GM23338 (cell line): ENCODE results near the gene TMEM63C. TPM values are rescaled to one million over a fixed set of nuclear protein-coding genes. Genes with fewer than 3 reads are reported as not detected.

Source experiments
- CREB1 ChIP-seq: fragments of 250-450 bp; sonication (Bioruptor Pico); IDR thresholded peaks from 2 replicates; pipeline ENCODE4 v1.5.0; 2020; ENCODE audit warnings: low read depth, mild to moderate bottlenecking, moderate library complexity
- EZH2 ChIP-seq: fragments of 200-600 bp; sonication (generic); IDR thresholded peaks from one replicate; pipeline ENCODE4 v1.8.0; 2017; ENCODE audit warnings: antibody characterized with exemption, mild to moderate bottlenecking, low read depth; ENCODE audit not compliant: unreplicated experiment
- JUNB ChIP-seq: IDR thresholded peaks from one replicate; pipeline ENCODE4 v1.6.1; 2016; ENCODE audit warnings: antibody characterized with exemption; ENCODE audit not compliant: unreplicated experiment
- NANOG ChIP-seq: IDR thresholded peaks from 2 replicates; pipeline ENCODE4 v1.6.1; 2016; ENCODE audit warnings: antibody characterized with exemption, borderline replicate concordance
- POLR2AphosphoS5 ChIP-seq: IDR thresholded peaks from 2 replicates; pipeline ENCODE4 v1.6.1; 2016; ENCODE audit warnings: antibody characterized with exemption, low read depth
- STAT1 ChIP-seq: IDR thresholded peaks from one replicate; pipeline ENCODE4 v1.6.1; 2016; ENCODE audit warnings: antibody characterized with exemption; ENCODE audit not compliant: unreplicated experiment
- ZNF114 ChIP-seq: fragments of 250-450 bp; sonication (Bioruptor Pico); IDR thresholded peaks from 2 replicates; pipeline ENCODE4 v1.5.0; 2020; ENCODE audit warnings: mild to moderate bottlenecking, moderate library complexity
- polyA plus RNA-seq: library from polyadenylated mRNA; unstranded; fragments of >200 nt; fragmentation: Nextera tagmentation; extraction: Ambion mirVana; gene quantifications from 2 replicates; pipeline ENCODE4 v1.2.1, GENCODE V29; 2016
- total RNA-seq: library from RNA; depleted of rRNA; stranded (reverse); fragments of >200 nt; shearing (Covaris generic); gene quantifications from 2 replicates; pipeline ENCODE4 v1.2.3, GENCODE V29; 2014
- TF ChIP-seq, protein P1 (sequence below): fragments of 250-450 bp; sonication (Bioruptor Pico); IDR thresholded peaks from 2 replicates; pipeline ENCODE4 v1.5.0; 2020; ENCODE audit warnings: mild to moderate bottlenecking, moderate library complexity
- TF ChIP-seq, protein P2 (sequence below): IDR thresholded peaks from one replicate; pipeline ENCODE4 v1.6.1; 2018; ENCODE audit warnings: antibody characterized with exemption; ENCODE audit not compliant: unreplicated experiment

Gene TMEM63C
- total and polyA plus RNA-seq, 2 experiments from 2014 or later = 2.1 to 6.3 TPM

DNA sequence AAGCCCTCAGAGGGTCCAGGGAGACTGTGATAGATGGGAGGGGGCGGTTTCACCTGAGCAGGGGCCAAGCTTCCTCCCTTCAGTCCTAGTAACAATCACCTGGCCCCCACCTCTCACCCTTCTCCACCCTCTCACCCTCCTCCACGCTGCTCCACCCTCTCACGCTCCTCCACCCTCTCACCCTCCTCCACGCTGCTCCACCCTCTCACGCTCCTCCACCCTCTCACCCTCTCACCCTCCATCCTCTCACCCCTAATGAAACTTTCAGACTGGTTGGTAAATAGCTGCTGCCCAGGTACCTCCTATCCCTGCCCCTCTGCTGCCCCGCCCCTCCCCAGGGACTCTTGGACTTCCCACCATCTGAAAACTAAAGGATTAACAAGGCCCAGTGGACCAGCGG is 55.2 kb downstream of the TMEM63C start (continued):
- TF ChIP-seq, protein P1, sequence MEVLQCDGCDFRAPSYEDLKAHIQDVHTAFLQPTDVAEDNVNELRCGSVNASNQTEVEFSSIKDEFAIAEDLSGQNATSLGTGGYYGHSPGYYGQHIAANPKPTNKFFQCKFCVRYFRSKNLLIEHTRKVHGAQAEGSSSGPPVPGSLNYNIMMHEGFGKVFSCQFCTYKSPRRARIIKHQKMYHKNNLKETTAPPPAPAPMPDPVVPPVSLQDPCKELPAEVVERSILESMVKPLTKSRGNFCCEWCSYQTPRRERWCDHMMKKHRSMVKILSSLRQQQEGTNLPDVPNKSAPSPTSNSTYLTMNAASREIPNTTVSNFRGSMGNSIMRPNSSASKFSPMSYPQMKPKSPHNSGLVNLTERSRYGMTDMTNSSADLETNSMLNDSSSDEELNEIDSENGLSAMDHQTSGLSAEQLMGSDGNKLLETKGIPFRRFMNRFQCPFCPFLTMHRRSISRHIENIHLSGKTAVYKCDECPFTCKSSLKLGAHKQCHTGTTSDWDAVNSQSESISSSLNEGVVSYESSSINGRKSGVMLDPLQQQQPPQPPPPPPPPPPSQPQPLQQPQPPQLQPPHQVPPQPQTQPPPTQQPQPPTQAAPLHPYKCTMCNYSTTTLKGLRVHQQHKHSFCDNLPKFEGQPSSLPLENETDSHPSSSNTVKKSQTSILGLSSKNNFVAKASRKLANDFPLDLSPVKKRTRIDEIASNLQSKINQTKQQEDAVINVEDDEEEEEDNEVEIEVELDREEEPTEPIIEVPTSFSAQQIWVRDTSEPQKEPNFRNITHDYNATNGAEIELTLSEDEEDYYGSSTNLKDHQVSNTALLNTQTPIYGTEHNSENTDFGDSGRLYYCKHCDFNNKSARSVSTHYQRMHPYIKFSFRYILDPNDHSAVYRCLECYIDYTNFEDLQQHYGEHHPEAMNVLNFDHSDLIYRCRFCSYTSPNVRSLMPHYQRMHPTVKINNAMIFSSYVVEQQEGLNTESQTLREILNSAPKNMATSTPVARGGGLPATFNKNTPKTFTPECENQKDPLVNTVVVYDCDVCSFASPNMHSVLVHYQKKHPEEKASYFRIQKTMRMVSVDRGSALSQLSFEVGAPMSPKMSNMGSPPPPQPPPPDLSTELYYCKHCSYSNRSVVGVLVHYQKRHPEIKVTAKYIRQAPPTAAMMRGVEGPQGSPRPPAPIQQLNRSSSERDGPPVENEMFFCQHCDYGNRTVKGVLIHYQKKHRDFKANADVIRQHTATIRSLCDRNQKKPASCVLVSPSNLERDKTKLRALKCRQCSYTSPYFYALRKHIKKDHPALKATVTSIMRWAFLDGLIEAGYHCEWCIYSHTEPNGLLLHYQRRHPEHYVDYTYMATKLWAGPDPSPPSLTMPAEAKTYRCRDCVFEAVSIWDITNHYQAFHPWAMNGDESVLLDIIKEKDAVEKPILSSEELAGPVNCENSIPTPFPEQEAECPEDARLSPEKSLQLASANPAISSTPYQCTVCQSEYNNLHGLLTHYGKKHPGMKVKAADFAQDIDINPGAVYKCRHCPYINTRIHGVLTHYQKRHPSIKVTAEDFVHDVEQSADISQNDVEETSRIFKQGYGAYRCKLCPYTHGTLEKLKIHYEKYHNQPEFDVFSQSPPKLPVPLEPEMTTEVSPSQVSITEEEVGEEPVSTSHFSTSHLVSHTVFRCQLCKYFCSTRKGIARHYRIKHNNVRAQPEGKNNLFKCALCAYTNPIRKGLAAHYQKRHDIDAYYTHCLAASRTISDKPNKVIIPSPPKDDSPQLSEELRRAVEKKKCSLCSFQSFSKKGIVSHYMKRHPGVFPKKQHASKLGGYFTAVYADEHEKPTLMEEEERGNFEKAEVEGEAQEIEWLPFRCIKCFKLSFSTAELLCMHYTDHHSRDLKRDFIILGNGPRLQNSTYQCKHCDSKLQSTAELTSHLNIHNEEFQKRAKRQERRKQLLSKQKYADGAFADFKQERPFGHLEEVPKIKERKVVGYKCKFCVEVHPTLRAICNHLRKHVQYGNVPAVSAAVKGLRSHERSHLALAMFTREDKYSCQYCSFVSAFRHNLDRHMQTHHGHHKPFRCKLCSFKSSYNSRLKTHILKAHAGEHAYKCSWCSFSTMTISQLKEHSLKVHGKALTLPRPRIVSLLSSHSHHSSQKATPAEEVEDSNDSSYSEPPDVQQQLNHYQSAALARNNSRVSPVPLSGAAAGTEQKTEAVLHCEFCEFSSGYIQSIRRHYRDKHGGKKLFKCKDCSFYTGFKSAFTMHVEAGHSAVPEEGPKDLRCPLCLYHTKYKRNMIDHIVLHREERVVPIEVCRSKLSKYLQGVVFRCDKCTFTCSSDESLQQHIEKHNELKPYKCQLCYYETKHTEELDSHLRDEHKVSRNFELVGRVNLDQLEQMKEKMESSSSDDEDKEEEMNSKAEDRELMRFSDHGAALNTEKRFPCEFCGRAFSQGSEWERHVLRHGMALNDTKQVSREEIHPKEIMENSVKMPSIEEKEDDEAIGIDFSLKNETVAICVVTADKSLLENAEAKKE (CRISPR knock-in tag) = no peak
- TF ChIP-seq ZNF114 (no peak), CREB1 (CRISPR knock-in tag) (no peak), EZH2 (no peak), STAT1 (no peak), JUNB (no peak), NANOG (no peak), POLR2AphosphoS5 (no peak)
- TF ChIP-seq, protein P2, sequence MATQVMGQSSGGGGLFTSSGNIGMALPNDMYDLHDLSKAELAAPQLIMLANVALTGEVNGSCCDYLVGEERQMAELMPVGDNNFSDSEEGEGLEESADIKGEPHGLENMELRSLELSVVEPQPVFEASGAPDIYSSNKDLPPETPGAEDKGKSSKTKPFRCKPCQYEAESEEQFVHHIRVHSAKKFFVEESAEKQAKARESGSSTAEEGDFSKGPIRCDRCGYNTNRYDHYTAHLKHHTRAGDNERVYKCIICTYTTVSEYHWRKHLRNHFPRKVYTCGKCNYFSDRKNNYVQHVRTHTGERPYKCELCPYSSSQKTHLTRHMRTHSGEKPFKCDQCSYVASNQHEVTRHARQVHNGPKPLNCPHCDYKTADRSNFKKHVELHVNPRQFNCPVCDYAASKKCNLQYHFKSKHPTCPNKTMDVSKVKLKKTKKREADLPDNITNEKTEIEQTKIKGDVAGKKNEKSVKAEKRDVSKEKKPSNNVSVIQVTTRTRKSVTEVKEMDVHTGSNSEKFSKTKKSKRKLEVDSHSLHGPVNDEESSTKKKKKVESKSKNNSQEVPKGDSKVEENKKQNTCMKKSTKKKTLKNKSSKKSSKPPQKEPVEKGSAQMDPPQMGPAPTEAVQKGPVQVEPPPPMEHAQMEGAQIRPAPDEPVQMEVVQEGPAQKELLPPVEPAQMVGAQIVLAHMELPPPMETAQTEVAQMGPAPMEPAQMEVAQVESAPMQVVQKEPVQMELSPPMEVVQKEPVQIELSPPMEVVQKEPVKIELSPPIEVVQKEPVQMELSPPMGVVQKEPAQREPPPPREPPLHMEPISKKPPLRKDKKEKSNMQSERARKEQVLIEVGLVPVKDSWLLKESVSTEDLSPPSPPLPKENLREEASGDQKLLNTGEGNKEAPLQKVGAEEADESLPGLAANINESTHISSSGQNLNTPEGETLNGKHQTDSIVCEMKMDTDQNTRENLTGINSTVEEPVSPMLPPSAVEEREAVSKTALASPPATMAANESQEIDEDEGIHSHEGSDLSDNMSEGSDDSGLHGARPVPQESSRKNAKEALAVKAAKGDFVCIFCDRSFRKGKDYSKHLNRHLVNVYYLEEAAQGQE = no peak
